Adrenal gland (tissue), 12 donors: ENCODE measurements around the gene LBHD2. TPM values are rescaled to one million over a fixed set of nuclear protein-coding genes. Genes with fewer than 3 reads are reported as not detected.
A peak's percentile ranks its signal among the peaks of the same experiment; 100 is the strongest.

Source experiments
- DNase-seq, 7 donors: peaks; one replicate each; pipeline ENCODE4 v3.0.0-alpha.2; 2019 to 2020
- H3K27ac ChIP-seq, 5 donors: fragments of 200-600 bp; sonication (generic) in 4 of 5; 1 replicate in 3 of 5; 2 replicates in 2 of 5; pipeline versions ENCODE4 v1.5.1 to v1.8.0; 2016 to 2020; ENCODE audit warnings: mild to moderate bottlenecking in 1 of 5
- H3K27me3 ChIP-seq: fragments of 200-600 bp; 2 replicates; pipeline ENCODE4 v1.8.0; 2021
- H3K36me3 ChIP-seq, 2 donors: fragments of 200-600 bp; replicated peaks in 1 of 2; 1 replicate in 1 of 2; 2 replicates in 1 of 2; pipeline versions ENCODE4 v1.5.1 to v1.8.0; 2018 to 2022
- H3K4me1 ChIP-seq, 2 donors: fragments of 200-600 bp; replicated peaks in 1 of 2; 1 replicate in 1 of 2; 2 replicates in 1 of 2; pipeline versions ENCODE4 v1.5.1 to v1.8.0; 2018 to 2021
- H3K4me3 ChIP-seq, 4 donors: fragments of 200-600 bp; sonication (generic) in 3 of 4; one replicate each; pipeline ENCODE4 v1.5.1; 2016 to 2018
- H3K9me3 ChIP-seq, 3 donors: fragments of 200-600 bp; sonication (generic) in 1 of 3; replicated peaks in 1 of 3; 1 replicate in 2 of 3; 2 replicates in 1 of 3; pipeline versions ENCODE4 v1.5.1 to v1.8.0; 2016 to 2021
- CTCF ChIP-seq, 6 experiments: fragments of 450-650 bp in 4 of 6; fragments of 200-600 bp in 2 of 6; sonication (generic) in 1 of 6; IDR thresholded peaks; 1 replicate in 5 of 6; 2 replicates in 1 of 6; pipeline versions ENCODE4 v1.5.1 to v1.8.0; 2016 to 2021; ENCODE audit warnings: antibody characterized with exemption in 6 of 6, mild to moderate bottlenecking in 2 of 6, moderate library complexity in 1 of 6
- POLR2A ChIP-seq, 2 donors: fragments of 450-650 bp; IDR thresholded peaks; one replicate each; pipeline ENCODE4 v1.6.1; 2017; ENCODE audit warnings: antibody characterized with exemption in 2 of 2, mild to moderate bottlenecking in 2 of 2, moderate library complexity in 1 of 2
- WGBS, 4 donors: extraction: QIAGEN DNeasy Blood & Tissue Kit in 2 of 4; methylation state at CpG; one replicate each; pipeline versions ENCODE4 v1.1.5 to v1.1.7; 2013 to 2017; 5-methylcytosine and 5-hydroxymethylcytosine counted together
- intact Hi-C, 2 donors: fragments of 100-400 bp; cut with DNase I; formaldehyde crosslinking; loops; one replicate each; pipeline versions ENCODE4 v1.14.1 to v1.15.0; 2022 to 2023
- polyA plus RNA-seq, 3 donors: library from polyadenylated mRNA; stranded (reverse); fragments of 200-250 nt in 2 of 3; fragments of 350-450 nt in 1 of 3; fragmentation: Illumina TruSeq in 1 of 3; extraction: RNeasy Lipid Tissue Mini Kit (QIAGEN cat#74804) in 1 of 3; gene quantifications; one replicate each; pipeline ENCODE4 v1.2.3, GENCODE V29; 2013 to 2014
- total RNA-seq, 9 donors: library from RNA; depleted of rRNA in 4 of 9; stranded (reverse); fragments of >200 nt in 4 of 9; fragments of 120-200 nt in 1 of 9; fragmentation: NEBNext Ultra II Directional in 1 of 9; extraction: Animal tissue kit (Norgen Biotek cat#: 25700) in 1 of 9; gene quantifications; one replicate each; pipeline versions ENCODE4 v1.1.0 to v1.2.4, GENCODE V29; 2013 to 2023
- donor health status: healthy with polysubstance abuse.
- donor health status: Bipolar disorder and iron deficiency.
- donor health status: DM: yes; HTN: yes; CAD: no.
- donor health status: DM: no; HTN: no; CAD: no.
- donor health status: DM: no; HTN: no; CAD: no.
- donor health status: DM: yes; HTN: yes; CAD: no.

Gene LBHD2
- total and polyA plus RNA-seq, 12 donors = 2.1 TPM; not detected in 11

- Histone ChIP-seq H3K36me3 (no peaks in the 10 kb centered on the region), H3K4me3 (no peak overlapping the region), H3K9me3 (no peaks in the 10 kb centered on the region), H3K27me3 (no peaks in the 10 kb centered on the region), H3K4me1 (peaks cover 5 to 10% of the 10 kb centered on the region in 2 donors), H3K27ac (no peak overlapping the region)
- 68 to 85% (median 81%) methylated on average over 10 to 21 of the region's 21 CpGs for WGBS, 4 donors
- intact Hi-C loops = no loop called here
- TF ChIP-seq POLR2A (IDR thresholded peaks at IDR 0.05) = no peak
- no peak for TF ChIP-seq CTCF (IDR thresholded peaks at IDR 0.05)
- DNase-seq = peak in 1 of 7 donors; percentile 29
Observed at GRCh38 chr14:103072595-103073366, 11.2 kb upstream of the LBHD2 start.

- no peak overlapping the region for H3K4me3 ChIP-seq
- TF ChIP-seq CTCF (IDR thresholded peaks at IDR 0.05) = no peak
- TF ChIP-seq POLR2A (IDR thresholded peaks at IDR 0.05) = no peak
- no peaks in the 10 kb centered on the region for H3K9me3 ChIP-seq
- H3K4me1 ChIP-seq = peaks cover 5 to 8% of the 10 kb centered on the region in 2 donors
- H3K27ac ChIP-seq = no peak overlapping the region
- no peaks in the 10 kb centered on the region for H3K27me3 ChIP-seq
- 80 to 92% (median 83%) methylated on average over 10 to 14 of the region's 14 CpGs for WGBS, 4 donors
- intact Hi-C loops = no loop called here
- DNase-seq = no peak
- no peaks in the 10 kb centered on the region for H3K36me3 ChIP-seq
Observed at GRCh38 chr14:103073367-103073875, 10.6 kb upstream of the LBHD2 start.

GRCh38 chr14:103073876-103074728 is 9.9 kb upstream of the LBHD2 start:
- H3K36me3 ChIP-seq = no peaks in the 10 kb centered on the region
- H3K27me3 ChIP-seq = no peaks in the 10 kb centered on the region
- peak overlapping the region in 1 of 5 donors; percentile 39 for H3K27ac ChIP-seq
- no peak for TF ChIP-seq POLR2A (IDR thresholded peaks at IDR 0.05)
- TF ChIP-seq CTCF (IDR thresholded peaks at IDR 0.05) = no peak
- peaks cover 5 to 8% of the 10 kb centered on the region in 2 donors for H3K4me1 ChIP-seq
- no peak for DNase-seq
- intact Hi-C loops = no loop called here
- no peaks in the 10 kb centered on the region for H3K9me3 ChIP-seq
- H3K4me3 ChIP-seq = no peak overlapping the region
- WGBS, 4 donors = 74 to 85% (median 79%) methylated on average over 11 to 21 of the region's 21 CpGs
